ENCODE data around the gene IL17REL.
A peak's percentile ranks its signal among the peaks of the same experiment; 100 is the strongest.

The IL17REL gene

DNA sequence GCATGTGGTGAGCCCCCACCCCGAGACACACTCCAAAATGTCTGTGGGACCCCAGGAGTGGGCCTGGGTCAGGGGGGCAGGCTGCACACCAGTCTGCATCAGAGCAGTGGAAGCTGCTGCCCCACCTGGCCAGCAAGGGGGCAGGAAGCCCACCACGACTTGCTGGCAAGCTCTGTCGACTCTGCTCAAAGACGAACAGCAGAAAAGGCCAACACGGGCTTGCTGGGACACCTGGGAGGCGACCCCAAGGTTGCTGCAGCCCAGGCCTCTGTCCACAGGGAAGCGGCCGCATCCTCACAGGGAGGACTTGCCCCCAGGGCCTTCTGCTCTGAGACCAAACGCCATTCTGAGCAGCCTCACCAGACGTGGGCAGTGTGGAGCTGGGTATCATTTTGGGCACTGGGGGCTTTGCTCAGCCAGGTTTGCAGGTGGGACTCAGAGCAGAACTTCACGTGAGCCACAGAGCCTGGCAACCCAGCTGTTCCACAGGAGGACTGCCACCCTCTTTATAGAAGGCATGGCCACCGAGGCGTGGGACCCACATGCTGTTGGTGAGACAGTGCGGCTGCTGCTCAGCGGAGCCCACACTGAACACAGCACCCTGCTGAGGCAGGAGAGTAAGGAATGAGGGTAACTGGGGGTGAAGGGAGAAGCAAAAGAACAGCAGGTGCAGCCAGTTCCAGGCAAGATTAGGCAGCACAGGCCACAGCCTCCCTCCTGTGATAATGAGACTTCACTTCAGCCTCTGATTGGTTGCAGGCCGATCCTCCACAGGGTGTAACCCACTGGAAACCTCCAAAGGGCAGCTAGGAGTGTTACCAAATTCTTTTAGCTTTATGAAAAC lies 11.0 kb downstream of the IL17REL start:
- no peak for DNase-seq

DNA sequence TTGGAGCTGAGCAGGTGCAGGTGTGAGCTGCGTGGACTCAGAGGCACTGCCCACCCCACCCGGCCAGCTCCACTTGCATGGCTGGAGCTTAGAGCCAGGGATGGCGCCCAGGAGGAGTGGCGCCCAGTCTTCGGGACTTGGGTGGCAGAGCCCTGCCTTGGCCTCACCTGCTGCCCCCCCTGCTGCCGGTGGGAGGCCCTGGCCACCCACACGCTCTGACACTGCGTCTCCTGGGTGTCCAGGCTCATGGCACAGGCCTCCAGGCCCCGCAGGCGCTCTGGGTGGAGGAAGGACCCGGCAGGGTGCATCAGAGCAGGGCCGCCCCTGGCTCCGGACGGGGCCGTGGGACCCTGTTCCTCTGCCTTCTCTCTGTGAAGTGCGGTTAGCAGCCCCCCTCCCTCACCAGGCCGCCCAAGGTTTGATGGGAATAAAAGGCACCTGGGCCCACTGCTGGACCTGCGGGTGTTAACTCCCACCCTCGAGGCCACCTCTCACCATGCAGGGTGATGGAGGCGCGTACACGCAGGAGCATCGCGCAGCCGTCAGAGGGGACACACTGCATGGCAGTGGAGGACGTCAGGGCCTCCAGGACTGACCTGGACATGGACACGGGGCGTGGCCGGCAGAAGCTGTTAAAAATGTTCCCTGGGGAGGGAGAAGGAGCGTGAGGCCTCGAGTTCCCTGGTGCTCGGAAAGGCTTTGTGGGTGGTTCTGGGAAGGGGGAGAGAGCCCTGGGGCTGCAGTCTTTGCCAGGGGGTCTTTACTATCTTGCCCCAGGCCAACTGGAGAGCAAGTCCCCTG lies 11.8 kb downstream of the IL17REL start:
- no peak for DNase-seq

DNA sequence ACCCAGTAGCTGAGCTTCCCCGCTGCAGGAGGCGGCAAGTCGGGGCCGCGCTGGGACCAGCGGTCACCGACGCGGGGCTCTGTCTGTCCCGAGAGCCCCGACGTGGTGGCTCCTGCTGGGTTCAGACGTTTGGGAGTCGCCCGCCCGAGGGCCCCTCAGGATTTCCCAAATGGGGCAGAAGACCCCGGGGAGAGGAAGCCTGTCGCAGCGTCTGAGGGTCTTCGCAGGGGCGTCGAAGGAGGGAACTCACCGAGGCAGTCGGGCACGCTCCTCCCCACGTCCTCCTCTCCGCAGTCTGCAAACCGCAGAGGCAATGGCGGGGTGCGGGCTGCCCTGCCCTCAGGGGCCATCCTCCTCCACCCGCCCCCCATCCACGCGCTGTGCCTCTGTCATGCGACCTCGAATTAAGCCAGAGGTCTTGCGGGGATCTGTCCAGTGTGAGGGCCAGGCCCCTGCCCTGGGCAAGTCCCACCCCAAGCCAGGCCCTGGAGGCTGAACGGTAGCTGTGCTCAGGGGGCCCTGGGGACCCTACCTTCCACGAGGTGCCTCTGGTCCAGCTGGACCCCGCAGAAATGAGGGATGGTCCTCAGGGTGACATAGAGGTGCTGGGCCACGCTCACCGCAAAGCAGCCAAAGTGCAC lies 12.5 kb downstream of the IL17REL start:
- DNase-seq: no peak

DNA sequence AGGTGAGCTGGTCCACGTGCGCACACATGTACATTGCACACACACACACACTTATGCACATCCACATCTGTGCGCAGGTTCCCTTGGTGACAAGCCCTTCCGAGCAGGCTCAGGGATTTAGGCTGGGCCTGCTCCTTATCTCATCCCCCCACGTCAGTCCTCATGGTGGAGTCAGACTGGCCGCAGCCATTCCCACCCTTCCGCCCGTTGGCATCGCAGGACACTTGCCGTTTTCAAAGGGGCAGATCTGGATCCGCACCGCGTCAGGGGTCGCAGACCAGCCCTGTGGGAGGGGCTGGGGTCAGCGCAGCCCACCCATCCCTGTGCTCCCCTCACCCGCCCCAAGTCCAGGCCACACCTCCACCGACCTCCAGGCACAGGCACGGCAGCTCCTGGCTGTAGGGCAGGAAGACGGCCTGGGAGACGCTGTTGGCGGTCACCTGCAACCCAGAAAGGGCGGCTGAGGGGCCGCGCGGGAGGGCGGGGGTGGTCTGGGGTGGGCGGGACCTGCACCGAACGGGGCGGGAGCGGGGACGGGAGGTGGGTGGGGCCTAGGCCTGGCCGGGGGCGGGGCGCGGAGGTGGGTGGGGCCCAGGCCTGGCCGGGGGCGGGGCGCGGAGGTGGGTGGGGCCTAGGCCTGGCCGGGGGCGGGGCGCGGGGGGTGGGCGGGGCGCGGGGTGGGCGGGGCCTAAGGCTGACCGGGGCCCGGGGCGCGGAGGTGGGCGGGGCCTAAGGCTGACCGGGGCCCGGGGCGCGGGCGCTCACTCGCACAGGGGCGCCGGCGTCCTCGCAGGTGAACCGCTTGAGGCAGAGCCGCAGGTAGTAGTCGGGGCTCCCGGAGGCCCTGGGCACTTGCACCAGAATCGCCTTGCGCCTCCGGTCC lies 13.3 kb downstream of the IL17REL start:
- peak; percentile 41 for DNase-seq

DNA sequence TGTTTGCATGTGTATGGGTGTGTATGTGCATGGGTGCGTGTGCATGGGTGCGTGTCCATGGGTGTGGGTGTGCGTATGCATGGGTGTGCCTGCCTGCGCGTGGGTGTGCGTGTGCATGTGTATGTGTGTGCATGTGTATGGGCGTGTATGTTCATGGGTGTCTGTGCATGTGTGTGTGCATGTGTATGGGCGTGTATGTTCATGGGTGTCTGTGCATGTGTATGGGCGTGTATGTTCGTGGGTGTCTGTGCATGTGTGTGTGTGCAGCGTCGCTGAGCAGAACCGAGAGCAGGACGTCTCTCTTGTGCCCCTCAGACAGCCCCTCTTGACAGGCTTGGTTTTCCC lies 13.9 kb downstream of the IL17REL start:
- no peak for DNase-seq

DNA sequence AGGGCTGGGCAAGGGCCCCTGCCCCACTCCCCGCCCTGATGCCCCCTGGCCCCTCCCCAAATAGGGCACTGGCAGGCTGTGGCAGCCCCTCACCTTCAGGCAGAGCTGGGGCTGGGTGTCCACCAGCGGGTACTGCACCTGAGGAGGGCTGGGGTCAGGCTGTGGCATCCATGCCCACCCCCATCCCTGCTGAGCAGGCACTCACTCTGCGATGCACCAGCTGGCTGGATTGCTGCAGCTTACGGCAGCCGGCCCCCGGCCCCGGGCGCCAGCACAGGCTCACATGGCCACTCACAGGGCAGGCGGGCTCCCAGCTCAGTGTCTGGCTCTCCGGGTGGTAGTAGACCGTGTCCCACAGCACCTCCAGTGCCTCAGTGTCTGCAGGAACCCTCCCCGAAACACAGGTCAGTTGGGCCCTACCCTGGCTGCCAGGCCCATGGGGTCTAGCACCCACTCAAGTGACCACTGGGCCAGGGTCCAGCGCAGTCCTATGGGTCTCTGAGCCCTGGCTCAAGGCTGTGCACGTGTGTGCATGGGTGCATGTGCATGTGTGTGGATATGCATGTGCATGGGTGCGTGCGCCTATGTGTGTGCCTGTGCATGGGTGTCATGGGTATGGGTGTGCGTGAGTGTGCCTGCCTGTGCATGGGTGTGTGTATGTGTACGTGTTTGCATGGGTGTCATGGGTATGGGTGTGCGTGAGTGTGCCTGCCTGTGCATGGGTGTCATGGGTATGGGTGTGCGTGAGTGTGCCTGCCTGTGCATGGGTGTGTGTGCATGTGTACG lies 14.4 kb downstream of the IL17REL start:
- DNase-seq: no peak

DNA sequence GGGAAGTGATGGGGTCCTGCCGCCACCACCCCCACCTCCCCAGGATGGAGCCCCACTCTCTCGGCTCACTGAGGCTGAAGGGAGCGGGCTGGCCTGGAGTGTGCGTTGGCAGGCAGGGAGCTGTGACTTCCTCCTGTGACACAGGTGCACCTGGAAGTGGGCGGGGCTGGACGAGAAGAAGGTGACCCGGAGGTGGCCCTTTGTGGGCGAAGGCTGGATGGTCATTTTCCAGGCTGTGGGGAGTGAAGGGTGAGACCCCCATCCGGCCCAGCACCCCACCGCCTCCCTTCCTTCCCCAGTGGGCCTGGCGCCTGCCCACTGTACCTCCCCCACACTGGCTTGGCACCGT lies 15.3 kb downstream of the IL17REL start:
- peak; percentile 28 for DNase-seq

DNA sequence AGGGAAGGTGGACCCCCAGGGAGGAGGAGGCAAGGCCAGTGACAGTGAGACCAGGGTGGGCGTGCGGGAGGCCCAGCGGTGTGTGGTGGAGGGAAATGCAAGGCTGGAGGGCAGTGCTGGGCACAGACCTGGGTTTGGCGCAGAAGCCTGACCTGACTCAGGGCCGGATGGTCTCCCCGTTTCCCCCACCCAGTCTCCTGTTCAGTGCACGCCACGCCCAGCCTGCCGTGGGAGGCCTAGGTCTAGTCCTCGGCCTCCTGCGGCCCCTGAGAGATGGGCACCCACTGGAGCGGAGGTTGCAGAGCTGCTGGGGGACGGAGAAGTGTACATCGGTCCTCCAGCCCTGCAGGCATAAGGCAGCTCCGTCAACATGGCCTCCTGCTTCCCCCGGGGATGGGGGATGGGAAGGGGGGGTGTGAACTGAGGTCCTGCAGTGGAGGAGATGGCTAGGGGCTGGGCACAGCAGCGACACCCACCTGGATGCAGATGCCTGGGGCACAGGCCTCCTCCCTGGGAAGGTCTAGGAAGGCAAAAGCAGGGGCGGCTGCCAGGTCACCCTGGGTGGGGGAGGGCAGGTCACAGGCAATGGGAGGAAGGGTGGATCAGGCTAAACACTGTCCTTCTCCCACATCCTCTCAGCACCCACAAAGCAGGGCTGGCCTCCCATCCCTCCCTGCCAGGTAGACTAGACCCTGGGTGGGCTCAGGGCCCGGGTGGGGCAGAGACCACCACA lies 15.9 kb downstream of the IL17REL start:
- DNase-seq: no peak

DNA sequence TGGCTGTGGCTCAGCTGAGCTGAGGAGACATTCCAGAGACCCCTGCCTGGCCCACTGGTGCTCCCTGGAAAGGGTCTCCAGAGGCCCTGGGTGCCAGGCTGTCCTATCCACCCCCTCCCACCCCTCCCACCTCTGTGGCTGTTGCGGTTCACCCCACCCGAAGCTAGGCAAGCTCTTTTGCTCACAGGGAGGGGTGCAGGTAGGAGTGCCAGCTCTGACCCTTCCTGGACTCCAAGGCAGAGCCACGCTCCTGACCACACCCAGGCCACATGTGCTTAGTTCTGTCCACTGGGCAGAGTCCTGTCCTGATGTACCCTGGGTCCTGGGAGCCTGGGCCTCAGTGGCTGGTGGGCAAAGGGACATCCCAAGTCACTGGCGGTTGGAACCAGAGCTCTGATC lies 16.4 kb downstream of the IL17REL start:
- DNase-seq: no peak

DNA sequence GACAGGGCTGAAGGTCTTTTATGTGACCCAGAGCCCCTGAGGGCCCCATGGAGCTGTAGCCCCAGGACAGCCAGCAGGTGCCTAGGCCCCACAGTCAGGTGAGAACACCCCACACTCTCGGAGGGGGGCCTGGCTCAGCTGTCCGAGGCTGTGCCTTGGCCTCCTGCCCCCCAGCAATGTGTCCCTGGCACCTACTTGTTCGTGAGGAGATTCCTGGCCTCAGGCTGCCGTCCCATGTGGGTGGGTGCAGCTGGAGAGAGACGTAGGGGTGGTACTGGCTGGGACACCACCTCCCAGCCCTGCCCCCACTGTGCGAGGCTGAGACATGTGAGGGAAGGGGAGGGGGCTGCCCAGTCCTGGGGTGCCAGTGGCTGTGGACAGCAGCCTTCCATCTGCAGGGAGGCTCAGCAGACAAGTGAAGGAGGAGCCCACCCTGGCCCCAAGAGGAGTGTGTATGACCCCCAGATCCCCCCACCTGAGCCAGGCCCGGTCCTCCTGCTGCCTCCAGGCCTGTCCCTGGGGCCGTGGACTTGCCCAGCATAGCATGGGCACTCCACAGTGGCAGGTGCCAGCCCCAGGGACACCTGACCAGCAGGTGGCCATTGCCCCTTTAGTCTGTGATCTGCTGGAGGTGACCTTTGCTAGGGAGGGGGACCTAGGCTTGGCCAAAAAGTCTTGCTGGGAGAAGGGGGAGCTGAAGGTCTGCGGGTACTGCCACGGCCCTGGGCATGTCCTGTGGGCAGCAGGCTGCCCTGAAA lies 17.0 kb downstream of the IL17REL start:
- peak; percentile 28 for DNase-seq

DNA sequence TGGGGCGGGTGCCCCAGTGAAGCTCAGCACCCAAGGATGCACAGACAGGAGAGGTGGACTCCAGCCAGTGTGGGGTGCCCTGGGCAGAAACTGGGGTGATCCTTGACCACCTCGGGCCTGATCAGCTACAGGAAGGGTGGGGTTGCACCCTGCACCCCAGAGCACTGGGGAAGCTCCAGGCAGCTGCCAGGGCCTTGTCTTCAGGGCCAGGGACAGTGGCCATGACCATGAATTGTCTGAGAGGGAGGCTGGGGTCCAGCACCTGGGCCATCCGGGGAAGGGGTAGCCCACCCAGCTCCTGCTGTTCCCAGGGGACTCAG lies 17.6 kb downstream of the IL17REL start:
- DNase-seq: no peak

DNA sequence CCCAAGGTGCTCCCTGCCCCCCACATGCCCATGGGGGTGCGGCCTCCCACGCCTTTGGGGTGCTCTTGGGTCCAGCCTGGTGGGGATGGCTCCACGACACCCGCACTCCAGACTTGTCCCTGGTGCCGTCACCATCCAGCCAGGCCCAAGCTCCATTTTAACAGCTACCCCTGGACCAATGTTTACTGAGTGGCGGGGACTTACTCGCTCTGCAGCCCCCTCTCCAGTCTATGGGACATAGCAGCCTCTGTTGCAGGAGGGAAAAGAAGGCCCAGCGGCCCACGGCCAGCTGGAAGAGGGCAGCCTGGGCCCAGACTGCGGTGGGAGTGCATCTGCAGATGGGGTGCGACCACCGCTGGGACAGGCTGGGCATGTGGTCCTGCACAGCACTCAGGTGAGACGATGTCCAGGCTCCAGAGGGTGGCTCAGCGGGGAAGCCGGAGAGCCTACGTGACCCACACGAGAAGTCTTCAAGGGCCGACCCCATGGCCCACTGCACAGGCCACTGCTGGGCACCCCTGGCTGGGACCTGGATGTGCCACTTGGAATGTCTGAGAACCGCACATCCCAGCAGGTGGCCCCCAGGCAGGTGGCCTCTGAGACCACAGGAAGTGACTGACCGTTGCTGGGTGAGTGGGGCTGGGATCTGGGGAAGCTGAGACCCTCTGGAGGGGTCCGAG lies 18.1 kb downstream of the IL17REL start:
- peak; percentile 27 for DNase-seq

DNA sequence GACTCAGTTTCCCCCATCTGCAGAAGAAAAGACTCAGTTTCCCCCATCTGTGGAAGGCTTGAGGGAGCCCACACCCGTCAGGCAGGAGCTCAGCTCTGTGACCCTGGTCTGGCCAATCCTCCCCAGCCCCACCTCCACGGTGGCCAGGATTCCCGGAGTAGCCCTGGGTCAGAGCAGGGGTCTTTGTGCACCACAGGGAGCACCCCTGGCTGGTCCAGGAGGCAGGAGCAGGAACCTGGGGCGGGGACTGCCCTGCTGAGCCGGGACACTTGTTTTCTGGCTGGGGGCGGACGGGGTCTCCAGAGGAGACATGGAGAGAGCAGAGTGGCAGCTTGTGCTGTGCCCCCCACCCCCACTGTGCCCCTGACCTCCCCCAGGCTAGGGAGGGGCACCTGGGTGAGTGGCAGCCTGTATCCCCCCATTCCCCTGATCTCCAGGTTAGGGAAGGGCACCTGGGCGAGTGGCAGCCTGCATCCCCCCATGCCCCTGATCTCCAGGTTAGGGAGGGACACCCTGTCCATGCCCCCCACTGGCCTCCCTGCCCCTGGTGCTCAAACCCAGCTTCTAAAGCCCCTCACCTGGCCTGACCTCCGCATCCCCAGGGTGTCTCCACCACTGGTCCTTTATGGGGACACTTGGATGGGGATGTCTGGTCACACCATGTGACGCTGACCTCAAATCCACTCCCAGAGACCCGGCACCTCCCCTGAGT lies 18.8 kb downstream of the IL17REL start:
- DNase-seq: no peak

DNA sequence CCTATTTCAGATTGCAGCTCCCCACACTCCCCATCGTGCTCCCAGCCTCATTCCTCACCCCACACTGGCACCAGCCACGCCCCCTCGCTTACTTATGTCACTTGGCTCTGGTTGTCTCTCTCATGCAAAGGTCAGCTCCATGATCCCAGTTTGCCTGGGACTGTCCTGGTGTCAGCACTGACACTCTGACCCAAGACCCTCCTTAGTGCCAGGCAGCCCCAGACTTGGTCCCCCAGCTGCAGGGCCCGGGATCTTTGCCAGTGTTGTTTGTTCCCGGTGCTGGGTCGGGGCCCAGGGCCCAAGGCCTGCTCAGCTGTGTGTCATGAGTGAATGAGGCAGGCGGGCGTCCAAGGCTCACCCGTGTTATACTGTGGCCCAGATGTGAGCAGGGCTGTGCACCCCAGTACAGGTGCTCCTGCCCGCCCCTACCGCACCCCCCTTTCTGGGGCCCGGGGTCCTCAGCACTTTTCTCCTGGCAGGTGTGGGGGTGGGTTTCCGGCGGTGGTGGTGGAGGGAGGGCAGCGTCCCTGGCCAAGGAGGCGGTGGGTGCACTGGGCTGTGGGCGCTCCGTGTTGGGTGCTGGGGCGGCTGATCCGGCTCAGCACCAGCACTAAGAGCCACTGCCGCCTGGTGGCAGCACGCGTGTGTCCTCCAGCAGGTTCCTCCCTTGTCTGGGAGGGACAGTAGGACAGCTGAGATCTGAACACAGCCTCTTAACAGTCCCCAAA lies 19.5 kb downstream of the IL17REL start:
- peak; percentile 71 for DNase-seq

DNA sequence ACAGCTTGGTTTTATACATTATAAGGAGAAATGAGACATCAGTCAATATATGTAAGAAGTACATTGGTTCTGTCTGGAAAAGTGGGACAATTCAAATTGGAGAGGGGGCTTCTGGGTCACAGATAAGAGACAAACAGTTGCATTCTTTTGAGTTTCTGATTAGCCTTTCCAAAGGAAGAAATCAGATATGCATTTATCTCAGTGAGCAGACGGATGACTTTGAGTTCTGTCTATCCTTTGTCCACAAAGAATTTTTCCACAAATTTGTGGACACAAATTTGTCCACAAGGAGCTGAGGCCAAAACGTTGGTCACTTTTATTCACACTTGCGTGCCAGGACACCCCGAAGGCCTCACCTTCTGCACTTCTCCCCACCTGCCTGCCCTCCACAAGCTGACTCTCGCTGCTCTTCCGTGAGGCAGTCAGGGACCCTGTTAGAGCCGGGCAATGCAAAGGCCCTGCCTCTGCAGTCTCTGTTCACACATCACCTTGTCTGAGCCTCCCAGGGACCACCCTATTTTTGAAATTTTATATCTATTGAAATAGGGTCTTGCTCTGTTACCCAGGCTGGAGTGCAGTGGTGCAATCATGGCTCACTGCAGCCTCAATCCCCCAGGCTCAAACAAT lies 20.5 kb downstream of the IL17REL start:
- DNase-seq: peak; percentile 11

DNA sequence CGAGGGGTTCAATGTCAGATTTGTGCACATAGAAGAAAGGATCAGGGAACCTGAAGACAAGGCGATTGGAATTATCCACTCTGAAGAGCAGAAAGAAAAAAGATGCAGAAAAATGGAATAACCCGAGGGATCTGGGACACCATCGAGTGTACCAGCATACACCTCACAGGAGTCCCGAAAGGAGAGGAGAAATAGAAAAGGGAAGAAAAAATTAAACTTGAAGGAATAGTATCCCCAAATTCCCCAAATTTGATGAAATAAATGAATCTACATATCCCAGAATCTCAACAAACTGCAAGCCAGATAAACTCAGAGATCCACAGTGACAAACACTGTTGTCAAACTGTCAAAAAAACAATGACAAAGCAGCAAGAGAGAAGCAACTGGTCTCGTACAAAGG lies 21.4 kb downstream of the IL17REL start:
- DNase-seq: no peak

DNA sequence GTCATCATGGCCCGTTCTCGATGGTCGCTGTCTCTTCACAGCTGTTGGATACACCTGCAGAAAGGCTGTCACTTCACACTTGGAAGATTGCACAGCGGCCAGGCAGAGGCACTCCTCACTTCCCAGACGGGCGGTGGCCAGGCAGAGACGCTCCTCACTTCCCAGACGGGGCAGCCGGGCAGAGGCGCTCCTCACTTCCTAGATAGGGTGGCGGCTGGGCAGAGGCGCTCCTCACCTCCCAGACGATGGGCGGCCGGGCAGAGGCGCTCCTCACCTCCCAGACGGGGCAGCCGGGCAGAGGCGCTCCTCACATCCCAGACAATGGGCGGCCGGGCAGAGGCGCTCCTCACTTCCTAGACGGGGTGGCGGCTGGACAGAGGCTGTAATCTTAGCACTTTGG lies 22.7 kb downstream of the IL17REL start:
- DNase-seq: peak; percentile 13

DNA sequence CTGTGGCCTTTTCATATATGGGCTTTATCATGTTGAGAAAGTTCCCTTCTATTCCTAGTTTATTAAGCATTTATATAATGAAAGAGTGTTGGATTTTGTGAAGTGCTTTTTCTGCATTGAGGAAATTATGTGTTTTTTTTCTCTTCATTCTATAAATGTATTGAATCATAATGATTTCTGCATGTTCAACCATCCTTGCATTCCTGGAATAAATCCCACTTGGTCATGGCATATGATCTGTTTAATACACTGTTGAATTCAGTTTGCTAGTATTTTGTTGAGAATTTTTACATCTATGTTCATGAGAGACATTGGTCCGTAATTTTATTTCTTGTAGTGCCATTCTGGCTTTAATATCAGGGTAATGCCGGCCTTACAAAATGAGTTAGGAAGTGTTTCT lies 26.2 kb downstream of the IL17REL start:
- DNase-seq: no peak
